NCI-H345 (cell line): ENCODE measurements around the gene SUMF1.
A peak's percentile ranks its signal among the peaks of the same experiment; 100 is the strongest.

Experiments
- DNase-seq: peaks from one replicate; lab custom pipeline; 2025; lab: John Stamatoyannopoulos, UW

The SUMF1 gene

DNA sequence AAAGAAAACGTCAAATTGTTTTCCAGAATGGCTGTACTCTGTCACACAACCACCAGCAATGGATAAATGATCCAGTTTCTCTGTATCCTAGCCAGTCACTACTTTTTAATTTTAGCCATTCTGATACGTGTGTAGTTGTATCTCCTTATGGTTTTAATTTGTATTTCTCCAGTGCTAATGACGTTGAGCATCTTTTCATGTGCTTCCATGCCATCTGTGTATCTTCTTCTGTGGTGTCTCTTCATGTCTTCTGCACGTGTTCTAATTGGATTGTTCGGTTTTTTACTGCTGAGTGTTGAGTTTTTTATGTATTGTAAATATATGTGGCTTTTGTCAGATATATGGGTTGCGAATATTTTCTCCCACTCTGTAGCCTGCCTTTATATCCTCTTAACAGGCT, 81.9 kb downstream of the SUMF1 start:
- DNase-seq, result no peak

DNA sequence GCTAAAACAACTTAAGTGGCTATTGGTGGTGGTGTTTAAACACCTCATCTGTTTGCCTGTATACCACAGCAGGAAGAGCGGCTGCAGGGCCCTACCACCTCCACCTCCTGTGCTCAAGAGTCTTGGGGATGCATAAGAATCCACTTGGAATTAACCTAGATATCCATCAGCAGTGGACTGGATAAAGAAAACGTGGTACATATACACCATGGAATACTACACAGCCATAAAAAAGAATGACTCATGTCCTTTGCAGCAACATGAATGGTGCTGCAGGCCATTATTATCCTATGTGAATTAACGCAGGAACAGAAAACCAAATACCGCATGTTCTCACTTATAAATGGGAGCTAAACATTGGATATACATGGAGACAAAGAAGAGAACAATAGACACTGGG, 87.1 kb downstream of the SUMF1 start:
- no peak for DNase-seq

DNA sequence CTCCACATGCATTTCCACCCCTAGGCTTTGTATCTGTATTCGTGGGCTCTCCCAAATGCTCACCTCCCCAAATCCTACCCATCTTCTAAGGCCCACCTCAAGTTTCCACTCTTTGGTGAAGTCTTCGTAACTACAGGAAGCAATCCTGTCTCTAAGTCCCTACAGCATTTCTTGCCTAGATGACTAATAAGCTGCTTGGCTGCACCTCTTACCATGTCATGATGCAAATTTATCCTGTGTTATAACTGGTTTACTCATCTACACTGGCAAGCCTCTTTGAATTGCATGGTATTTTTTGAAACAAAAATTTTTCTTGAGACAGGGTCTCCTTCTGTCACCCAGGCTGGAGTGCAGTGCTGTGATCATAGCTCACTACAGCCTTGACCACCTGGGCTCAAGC, 90.6 kb downstream of the SUMF1 start:
- DNase-seq, result no peak

DNA sequence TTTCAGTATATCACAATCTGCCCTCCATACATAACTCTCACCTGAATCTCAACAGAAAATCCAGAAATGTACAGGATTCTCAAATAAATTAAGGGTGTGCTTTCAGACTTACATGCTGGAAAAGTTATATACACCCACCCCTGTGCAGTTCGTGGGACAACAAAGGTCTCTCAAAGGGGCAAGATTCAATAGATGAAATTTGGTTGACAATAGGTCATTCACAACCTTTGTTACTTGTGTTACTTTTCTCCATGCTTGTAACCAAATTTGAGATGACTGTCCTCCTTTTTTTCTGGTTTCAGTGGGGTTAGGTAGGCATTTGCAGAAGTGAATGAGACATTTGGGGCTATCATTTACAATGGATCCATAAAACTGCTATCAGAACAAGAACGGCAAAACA, 91.2 kb downstream of the SUMF1 start:
- DNase-seq, result no peak

DNA sequence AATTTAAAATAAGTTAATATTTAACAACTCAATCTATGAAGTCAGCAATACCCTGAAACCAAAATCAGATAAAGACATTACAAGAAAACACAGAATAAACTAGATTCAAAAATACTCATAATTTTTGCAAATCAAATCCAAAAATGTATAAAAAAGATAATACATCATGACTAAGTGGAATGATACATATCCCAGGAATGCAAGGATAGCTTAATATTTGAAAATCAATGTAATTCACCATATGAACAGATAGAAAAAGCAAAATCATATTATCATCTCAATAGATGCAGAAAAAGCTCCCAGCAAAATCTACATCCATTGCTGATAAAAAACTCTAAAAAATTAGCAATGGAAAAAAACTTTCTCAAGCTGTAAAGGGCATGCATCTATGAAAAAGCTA, 93.4 kb downstream of the SUMF1 start:
- no peak for DNase-seq

DNA sequence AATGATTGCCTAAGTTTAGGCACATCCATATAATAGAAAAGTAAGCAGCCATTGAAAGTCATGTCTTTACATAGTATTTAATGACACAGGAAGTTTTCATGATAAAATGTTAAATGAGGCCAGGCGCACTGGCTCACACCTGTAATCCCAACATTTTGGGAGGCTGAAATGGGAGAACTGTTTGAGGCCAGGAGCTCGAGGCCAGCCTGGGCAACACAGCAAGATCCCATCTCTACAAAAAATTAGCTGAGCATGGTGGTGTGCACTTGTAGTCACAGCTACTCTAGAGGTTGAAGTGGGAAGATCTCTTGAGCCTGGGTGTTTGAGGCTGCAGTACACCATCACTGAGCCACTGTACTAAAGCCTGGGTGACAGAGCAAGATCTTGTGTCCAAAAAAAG, 104.5 kb downstream of the SUMF1 start:
- DNase-seq, result no peak

DNA sequence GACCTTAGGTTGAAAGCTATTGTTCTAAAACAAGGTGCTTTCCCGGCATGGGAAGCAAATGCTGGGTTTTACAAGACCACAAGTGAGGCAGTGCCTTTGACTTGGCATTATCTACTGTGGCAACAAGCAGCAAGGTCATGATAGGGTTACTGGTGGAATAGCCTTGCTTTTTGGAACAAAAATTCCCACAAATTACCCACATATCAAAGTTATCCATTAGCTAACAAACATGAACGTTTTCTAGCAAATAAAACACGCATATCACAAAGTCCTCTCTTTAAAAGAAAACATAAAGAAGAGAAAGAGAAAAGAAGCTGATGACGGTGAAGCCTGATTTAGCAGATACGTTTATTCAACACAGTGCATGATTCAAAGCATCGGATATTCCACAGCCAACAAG, 106.3 kb downstream of the SUMF1 start:
- no peak for DNase-seq

DNA sequence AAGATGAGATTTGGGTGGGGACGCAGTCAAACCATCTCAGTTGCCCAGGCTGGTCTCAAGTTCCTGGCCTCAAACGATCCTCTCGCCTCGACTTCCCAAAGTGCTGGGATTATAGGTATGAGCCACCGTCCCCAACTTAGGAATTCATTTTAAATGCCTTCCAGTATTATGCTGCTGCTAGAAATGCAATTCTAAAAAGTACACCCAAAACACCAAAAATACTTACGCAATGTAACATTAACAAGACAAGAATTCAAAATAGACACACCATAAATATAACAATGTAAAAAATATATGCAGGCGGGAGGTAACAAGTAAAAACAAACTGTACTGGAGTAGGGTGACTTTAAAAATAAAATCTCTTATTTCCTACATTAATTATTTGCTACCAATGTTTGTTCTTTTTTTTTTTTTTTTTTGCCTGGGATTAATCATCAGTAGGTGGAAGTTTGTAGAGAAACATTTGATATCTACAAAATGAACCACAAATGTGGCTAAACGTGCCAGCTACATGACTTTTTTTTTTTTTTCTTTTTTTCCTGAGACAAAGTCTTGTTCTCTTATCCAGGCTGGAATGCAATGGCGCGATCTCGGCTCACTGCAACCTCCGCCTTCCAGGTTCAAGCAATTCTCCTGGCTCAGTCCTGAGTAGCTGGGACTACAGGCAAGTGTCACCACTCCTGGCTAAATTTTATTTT, 107.1 kb downstream of the SUMF1 start:
- no peak for DNase-seq

DNA sequence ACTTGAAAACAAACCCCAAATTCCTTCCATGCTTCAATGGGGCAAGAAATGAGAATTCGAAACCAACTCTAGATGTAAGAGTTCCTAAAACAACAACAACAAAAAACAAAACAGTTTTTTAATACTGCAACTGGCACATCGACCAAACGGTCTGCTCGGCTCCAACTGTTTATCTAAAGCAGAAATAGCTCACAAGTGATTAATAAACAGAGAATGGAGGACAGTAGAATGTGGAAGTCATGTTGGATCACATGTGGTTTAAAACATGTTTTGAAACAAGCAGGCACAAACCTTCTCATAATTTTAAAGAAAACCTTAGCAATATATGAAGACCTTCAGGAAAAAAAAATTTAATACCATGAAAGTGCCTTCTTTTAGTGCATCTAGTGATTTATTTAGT, 108.8 kb downstream of the SUMF1 start:
- no peak for DNase-seq

DNA sequence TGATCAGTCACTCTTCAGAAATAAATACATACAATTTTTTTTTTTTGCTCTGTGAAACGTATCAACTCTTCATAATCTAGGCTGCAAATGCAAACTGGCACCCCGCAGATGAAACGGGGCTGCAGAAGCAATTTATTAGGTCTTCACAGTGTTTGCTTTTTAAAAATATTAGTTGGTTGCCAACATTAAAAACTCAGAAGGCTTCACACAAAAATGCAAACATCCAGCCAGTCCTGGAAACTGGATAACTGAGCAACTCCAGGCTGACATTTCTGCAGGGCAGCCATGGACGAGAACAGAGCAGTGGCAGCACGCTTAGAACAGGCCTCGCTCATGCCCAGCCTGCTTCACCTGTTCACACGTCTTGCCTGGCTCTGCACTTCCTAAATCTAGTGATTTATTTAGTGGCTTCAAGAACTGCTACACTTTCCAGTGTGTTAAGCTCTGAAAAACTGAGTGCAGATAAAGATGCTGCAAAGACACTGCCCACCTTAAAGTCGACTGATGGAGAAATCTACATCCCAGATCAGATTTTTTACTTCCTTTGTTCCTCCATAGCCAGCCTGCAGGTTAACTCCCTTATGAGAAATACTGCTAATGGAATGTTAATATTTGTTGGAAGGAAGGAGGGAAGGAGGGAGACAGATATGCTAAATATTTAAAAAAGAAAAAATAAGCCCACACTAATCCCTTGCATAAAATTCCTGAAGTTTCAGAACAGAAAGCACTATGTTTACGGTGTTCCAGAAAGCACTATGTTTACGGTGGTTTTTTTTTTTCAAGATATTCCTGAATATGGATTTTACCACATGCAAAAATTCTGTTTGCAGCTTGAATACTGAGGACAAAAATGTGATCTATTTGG, 110.3 kb downstream of the SUMF1 start:
- no peak for DNase-seq

DNA sequence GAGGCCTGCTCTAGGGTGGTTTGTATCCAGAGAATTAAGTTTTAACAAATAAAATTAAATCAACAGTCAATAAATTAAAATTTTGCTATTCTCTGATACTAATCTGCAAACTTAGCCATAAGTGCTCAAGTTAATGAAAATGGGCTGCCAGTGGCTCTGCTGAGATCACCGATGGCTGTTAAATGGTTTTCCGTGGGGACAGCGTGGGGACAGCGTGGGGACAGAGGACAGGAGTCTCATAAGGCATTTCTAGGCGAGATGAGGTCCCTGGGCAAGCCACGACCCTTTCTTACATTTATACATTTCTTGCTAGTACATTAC, 110.9 kb downstream of the SUMF1 start:
- DNase-seq, result no peak

DNA sequence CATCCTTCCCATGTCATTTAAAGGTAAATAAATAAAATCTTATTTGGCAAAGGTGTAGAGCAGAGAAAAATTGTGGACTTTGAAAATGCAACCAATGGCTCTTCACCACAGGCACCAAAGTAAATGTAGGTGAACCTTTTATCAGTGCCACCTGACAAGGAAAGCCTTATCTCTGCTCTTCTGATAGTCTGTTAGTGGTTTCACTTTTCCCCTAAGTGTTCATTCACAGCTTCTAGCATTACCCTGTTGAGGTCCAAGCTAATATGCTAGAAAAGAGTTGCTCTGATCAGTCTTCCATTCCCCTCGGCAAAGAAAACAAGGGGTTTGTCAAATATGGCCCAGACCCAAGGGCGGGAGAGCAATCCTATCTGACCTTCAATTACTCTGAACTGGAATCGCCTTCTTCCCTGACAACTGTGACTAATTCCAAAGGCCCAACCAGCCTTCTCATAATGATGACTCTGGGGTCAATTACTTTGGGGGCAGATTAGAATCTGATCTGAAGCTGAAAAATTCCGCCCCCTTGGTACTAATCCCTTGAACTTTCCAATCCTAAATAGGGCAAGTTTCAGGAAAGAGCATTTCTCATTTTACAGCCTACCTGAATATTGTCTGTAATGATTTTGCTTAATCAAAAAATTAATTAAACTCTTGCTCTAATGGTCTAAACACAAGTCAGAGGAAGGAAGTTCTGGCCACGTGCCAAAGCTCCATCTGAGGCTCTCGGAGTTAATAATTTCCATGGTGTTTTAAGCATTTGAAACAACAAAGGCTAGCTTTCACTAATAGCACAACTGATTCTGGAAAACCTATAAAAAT, 111.5 kb downstream of the SUMF1 start:
- no peak for DNase-seq

DNA sequence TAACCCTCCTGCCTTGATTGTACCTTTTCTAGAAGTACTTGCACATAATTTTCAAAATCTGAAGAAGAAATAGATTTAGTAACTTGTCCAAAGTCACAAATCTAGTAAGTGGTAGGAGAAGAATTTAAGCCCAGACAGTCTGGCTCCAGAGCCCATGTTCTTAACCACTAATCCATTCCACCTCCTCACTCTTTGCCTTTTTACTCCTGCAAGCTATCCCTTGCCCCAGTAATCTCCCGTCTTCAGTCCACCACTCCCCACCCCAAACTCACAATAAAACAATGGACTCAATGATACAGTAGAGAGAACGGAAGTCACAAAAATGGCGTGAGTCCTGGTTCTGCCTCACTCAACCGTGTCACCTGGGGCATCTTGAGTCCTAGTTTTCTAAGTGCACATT, 115.2 kb downstream of the SUMF1 start:
- DNase-seq, result no peak

DNA sequence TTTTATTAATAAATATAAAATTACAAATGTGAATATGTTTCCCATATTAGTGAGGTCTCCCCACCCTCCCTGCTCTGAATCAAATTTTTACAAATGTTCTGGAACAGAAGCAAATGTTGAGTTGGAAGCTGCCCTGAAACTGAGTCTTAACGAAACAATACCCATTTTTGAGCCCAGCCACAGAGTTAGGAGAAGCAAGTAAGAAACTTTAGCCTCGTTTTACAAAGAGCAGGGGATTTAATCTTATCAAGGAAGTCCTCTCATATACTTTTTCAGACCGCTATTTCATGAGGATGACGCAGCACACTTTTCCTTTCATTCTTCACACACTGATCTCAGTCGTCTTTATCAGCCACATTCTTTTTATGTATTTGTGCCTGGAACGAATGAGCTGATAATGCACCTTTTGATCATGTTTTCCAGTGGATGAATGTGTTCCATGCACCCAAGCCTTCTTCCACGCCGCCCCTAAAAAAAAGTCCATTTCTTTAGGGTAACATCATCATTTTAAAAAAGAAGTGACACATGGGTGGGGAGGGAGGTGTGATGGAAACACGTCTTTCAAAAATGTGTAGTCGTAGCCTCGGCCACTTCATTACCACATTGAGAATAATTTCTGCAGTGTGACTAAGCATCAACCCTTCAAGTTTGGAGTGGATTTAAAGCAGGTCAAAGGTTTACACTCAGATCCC, 115.8 kb downstream of the SUMF1 start:
- no peak for DNase-seq

DNA sequence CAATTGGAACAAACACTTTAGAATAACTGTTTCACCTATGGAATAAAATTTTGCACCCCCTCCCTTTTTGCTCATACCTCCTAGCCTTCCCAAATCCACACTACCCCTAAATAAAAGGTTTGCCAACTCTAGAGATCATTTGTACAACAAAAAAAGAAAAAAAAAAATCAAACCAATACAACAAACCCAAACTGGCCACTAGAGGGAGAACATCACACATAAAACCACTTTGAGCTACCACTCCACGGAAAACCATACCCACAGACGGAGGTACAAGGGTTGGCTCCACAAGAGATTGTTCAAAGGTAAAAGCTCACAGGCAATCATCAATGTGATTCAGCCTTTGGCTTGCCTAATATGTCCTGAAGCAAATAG, 116.3 kb downstream of the SUMF1 start:
- peak; percentile 32 for DNase-seq

DNA sequence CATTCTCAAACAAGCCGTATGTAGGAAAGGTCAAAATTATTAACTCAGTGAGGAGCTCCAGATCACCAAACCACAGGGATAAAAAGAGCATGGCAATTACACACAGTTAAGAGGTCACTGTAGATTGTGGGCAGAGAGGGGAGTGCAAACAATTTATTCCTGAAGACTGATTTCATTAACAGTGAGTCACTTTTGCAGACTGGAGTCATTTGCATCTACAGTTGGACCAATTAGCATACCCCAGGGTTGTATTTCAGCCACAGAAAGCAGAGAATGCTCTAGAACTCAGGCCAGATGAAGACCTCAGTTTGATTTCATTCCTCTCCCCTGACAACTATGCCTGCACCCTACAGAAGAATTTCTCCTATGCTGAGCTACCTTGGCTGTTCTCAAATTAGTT, 123.8 kb downstream of the SUMF1 start:
- DNase-seq, result no peak

DNA sequence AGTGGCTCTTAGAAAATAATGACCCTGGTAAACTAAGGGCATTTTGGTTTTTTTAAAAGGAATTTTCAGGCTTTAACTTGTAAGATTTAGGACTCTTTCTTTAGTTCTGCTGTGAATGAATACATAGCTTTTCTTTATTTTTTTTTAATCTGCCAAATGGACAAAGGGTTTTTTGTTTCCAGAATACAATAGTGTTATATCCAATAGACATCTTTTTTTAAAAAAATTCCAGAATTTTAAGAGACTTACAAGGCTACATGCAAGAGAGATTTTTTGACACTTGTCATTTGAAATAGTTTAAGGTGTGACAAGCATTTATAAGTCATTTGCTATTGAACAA, 125.8 kb downstream of the SUMF1 start:
- no peak for DNase-seq

DNA sequence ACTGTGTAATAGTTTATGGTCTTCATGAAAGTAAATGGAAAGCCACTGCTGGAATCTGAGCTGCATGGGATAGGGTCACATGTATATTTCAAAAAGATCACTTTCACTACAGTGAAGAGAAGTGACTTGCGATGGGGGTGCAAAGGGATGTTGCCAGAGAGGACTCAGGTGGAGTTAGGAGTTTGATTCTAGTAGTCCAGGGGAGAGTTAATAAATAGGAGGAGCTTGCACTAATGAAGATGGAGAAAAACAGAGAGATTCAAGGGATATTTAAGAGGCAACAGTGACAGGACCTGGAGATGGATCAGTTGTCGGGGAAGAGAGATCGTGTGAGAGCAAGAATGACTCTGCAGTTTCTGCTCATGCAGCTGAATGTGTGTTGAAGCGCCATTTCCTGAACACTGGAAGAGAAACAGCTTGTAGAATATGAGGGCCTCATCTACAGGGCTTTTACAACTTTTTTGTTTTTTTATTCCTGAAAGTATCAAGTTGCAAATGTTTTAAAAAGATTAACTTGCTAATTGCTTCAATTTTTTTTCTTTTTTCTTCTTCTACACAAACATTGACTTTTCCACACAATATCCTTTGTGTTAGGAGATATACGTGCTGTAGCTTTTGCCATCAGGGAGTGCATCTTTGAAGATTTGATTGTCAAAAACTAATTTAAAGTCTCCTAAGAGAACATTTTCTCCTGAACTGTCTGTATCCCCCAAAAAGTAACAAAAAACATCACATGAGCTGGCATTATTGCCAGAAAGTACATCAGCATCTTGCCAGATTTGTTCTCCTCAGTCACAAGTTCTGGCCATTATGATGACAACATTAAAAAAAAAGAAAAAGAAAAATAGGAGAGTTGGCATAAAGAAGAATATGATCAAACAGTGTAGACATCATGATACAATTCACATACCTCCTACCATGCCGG, 126.4 kb downstream of the SUMF1 start:
- DNase-seq, result no peak

DNA sequence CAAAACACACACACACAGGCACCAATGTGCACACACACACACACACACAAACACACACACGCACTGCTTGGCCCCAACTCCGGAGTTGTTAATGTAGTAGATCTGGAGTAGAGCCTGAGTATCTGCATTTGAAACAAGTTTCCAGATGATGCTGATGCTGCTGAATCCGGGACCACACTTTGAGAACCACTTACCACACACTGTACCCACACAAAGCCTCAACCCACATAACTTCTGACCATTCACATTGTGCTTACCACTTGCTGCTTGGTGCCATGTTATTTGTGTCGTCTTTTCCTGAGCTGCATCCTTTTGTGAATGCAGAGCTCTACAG, 127.0 kb downstream of the SUMF1 start:
- no peak for DNase-seq

DNA sequence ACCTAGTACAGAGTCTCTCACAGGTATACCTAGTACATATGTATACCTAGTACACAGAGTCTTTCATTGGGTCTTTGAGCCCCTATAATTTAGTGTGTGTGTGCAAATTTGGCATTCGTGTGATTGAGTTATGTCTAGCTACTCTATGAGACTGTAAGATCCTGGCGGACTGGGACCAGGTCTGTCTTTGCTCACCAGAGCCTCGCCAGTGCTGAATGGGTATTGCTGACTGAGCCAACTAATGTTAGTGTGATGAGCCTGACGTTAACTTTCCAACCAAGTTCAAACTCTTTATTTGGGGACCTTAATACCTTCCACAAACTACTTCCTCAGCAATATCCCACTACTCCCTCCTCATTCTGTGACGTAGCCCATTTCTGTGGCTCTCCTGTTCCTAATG, 128.3 kb downstream of the SUMF1 start:
- no peak for DNase-seq

DNA sequence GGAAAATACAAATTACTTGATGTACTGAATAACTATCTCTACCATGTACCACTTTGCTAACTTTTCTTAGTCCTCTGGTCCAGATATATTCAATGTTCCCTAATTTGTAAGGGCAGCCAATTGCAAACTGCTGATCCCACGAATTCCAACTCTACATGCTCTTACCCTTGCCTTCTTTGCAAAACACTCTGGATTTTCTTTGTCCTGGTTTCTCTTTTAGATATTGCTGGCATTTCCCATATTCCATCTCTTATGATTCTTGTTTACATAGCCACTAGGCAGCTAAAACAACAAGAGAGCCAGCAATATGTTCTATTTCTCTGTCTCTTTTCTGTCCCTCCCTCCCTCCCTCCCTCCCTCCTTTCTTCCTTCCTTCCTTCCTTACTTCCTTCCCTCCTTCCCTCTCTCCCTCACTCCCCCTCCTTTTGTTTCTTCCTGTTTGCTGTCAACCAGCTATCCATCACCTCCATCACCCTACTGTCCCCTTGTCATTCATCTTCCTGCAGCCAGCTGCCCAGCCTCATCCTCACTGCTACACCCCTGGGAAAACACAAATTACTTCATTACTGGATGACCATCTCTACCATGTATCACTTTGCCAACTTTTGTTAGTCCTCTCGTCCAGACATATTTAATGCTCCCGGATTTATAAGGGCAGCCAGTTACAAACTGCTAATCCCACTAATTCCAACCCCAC, 130.1 kb downstream of the SUMF1 start:
- DNase-seq, result no peak
